Esophagus (tissue), 2 donors: ENCODE measurements around the gene PLAU. TPM values are rescaled to one million over a fixed set of nuclear protein-coding genes. Genes with fewer than 3 reads are reported as not detected.
"Not testable (repeated sequence)": the region's sequence is repeated elsewhere in the genome, so short reads cannot be mapped to it uniquely, and the experiment has no call there.

ENCODE experiments used
- H3K27ac ChIP-seq, 2 donors: one replicate each; pipeline ENCODE4 v1.5.1; 2013; ENCODE audit warnings: low read depth in 2 of 2, mild to moderate bottlenecking in 2 of 2, inconsistent platforms in 1 of 2, low read length in 1 of 2, moderate library complexity in 1 of 2
- H3K27me3 ChIP-seq, 2 donors: one replicate each; pipeline ENCODE4 v1.6.1; 2013; ENCODE audit warnings: low read length in 2 of 2, control low read depth in 1 of 2, mild to moderate bottlenecking in 1 of 2; ENCODE audit not compliant: insufficient read depth in 2 of 2, control insufficient read depth in 1 of 2
- H3K36me3 ChIP-seq, 2 donors: one replicate each; pipeline ENCODE4 v1.6.1; 2013; ENCODE audit warnings: low read length in 1 of 2; ENCODE audit not compliant: control insufficient read depth in 2 of 2, insufficient read depth in 2 of 2
- H3K4me1 ChIP-seq, 2 donors: one replicate each; pipeline ENCODE4 v1.6.1; 2013; ENCODE audit warnings: low read length in 1 of 2; ENCODE audit not compliant: control insufficient read depth in 2 of 2, insufficient read depth in 2 of 2
- H3K4me3 ChIP-seq, 2 donors: one replicate each; pipeline ENCODE4 v1.5.1; 2013; ENCODE audit warnings: low read length in 2 of 2, mild to moderate bottlenecking in 2 of 2, low read depth in 1 of 2, moderate library complexity in 1 of 2
- H3K9me3 ChIP-seq, 2 donors: one replicate each; pipeline ENCODE4 v1.6.1; 2013; ENCODE audit warnings: mild to moderate bottlenecking in 2 of 2, low read depth in 1 of 2, low read length in 1 of 2, moderate library complexity in 1 of 2; ENCODE audit not compliant: control insufficient read depth in 2 of 2, insufficient read depth in 1 of 2
- WGBS, 2 donors: extraction: QIAGEN DNeasy Blood & Tissue Kit; methylation state at CpG; one replicate each; pipeline ENCODE4 v1.1.7; 2013; 5-methylcytosine and 5-hydroxymethylcytosine counted together
- polyA plus RNA-seq, 2 donors: library from polyadenylated mRNA; stranded (reverse); fragments of 200-250 nt; gene quantifications; one replicate each; pipeline ENCODE4 v1.2.3, GENCODE V29; 2013
- donor health status: healthy with polysubstance abuse.
- donor health status: Bipolar disorder and iron deficiency.

PLAU gene
- polyA plus RNA-seq, 2 donors, result 7.0 to 13.7 TPM

GRCh38 chr10:73956476-73957359 lies 45.8 kb downstream of the PLAU start:
- no peaks in the 10 kb centered on the region for H3K36me3 ChIP-seq
- H3K27me3 ChIP-seq, result no peaks in the 10 kb centered on the region
- no peaks in the 10 kb centered on the region for H3K9me3 ChIP-seq
- H3K27ac ChIP-seq, result peak overlapping the region; percentile 18 to 72
- H3K4me1 ChIP-seq, result peaks cover 0 to 2% of the 10 kb centered on the region in 2 donors
- WGBS, 2 donors, result 40 to 46% methylated on average over 9 of the region's 9 CpGs
- H3K4me3 ChIP-seq, result no peak overlapping the region

- no peaks in the 10 kb centered on the region for H3K36me3 ChIP-seq
- H3K27me3 ChIP-seq, result no peaks in the 10 kb centered on the region
- H3K4me3 ChIP-seq, result no peak overlapping the region
- H3K27ac ChIP-seq, result no peak overlapping the region
- 73 to 77% methylated on average over 6 of the region's 6 CpGs for WGBS, 2 donors
- H3K9me3 ChIP-seq, result no peaks in the 10 kb centered on the region
- peaks cover 0 to 2% of the 10 kb centered on the region in 2 donors for H3K4me1 ChIP-seq
These were observed 48.7 kb downstream of the PLAU start for GRCh38 chr10:73959484-73960243.

- H3K9me3 ChIP-seq, result no peaks in the 10 kb centered on the region
- H3K27me3 ChIP-seq, result no peaks in the 10 kb centered on the region
- WGBS, 2 donors, result 93 to 96% methylated on average over 2 of the region's 2 CpGs
- no peaks in the 10 kb centered on the region for H3K36me3 ChIP-seq
- H3K4me3 ChIP-seq, result no peak overlapping the region
- H3K4me1 ChIP-seq, result peaks cover 0 to 3% of the 10 kb centered on the region in 2 donors
- no peak overlapping the region for H3K27ac ChIP-seq
These were observed 51.5 kb downstream of the PLAU start for GRCh38 chr10:73962386-73962785.

GRCh38 chr10:73963533-73963932 lies 52.6 kb downstream of the PLAU start:
- H3K4me1 ChIP-seq, H3K36me3 ChIP-seq, H3K9me3 ChIP-seq, H3K27me3 ChIP-seq, H3K4me3 ChIP-seq, H3K27ac ChIP-seq: not testable (repeated sequence)
- 92 to 94% methylated on average over 12 of the region's 12 CpGs for WGBS, 2 donors

- no peak overlapping the region for H3K27ac ChIP-seq
- H3K4me3 ChIP-seq, result no peak overlapping the region
- WGBS, 2 donors, result 80 to 87% methylated on average over 2 of the region's 2 CpGs
- H3K27me3 ChIP-seq, result no peaks in the 10 kb centered on the region
- no peaks in the 10 kb centered on the region for H3K9me3 ChIP-seq
- no peaks in the 10 kb centered on the region for H3K36me3 ChIP-seq
- peaks cover 0 to 5% of the 10 kb centered on the region in 2 donors for H3K4me1 ChIP-seq
These were observed 53.8 kb downstream of the PLAU start for GRCh38 chr10:73964743-73965142.

GRCh38 chr10:73965267-73965889 lies 54.4 kb downstream of the PLAU start:
- not testable (repeated sequence) for H3K27me3 ChIP-seq, H3K4me3 ChIP-seq, H3K36me3 ChIP-seq, H3K4me1 ChIP-seq, H3K9me3 ChIP-seq
- 74 to 78% methylated on average over 12 of the region's 12 CpGs for WGBS, 2 donors
- peak overlapping the region; percentile 83 to 90 for H3K27ac ChIP-seq

GRCh38 chr10:73965890-73966768 lies 55.2 kb downstream of the PLAU start:
- H3K27me3 ChIP-seq, result no peaks in the 10 kb centered on the region
- H3K27ac ChIP-seq, result peak overlapping the region; percentile 83 to 90
- H3K36me3 ChIP-seq, result no peaks in the 10 kb centered on the region
- no peaks in the 10 kb centered on the region for H3K9me3 ChIP-seq
- no peak overlapping the region for H3K4me3 ChIP-seq
- peaks cover 0 to 5% of the 10 kb centered on the region in 2 donors for H3K4me1 ChIP-seq
- 26 to 33% methylated on average over 16 of the region's 16 CpGs for WGBS, 2 donors

- H3K36me3 ChIP-seq, result no peaks in the 10 kb centered on the region
- WGBS, 2 donors, result 81 to 94% methylated on average over 4 of the region's 4 CpGs
- H3K4me3 ChIP-seq, result no peak overlapping the region
- no peaks in the 10 kb centered on the region for H3K27me3 ChIP-seq
- H3K9me3 ChIP-seq, result no peaks in the 10 kb centered on the region
- H3K4me1 ChIP-seq, result peaks cover 0 to 5% of the 10 kb centered on the region in 2 donors
- H3K27ac ChIP-seq, result peak overlapping the region; percentile 39 to 66
These were observed 56.1 kb downstream of the PLAU start for GRCh38 chr10:73967022-73967429.
